Activated T-cell treated with anti-CD3 and anti-CD28 coated beads, Interleukin-2, amount 50 U/mL, for 4 hours (primary cell): ENCODE results near the gene SUN1. TPM values are rescaled to one million over a fixed set of nuclear protein-coding genes. Genes with fewer than 3 reads are reported as not detected.
"Not testable (repeated sequence)": the region's sequence is repeated elsewhere in the genome, so short reads cannot be mapped to it uniquely, and the experiment has no call there.

ENCODE experiments used
- ATAC-seq, 2 donors: fragments of 200-7000 bp; cut with Tn5 transposase; one replicate each; pipeline ENCODE4 v1.10.0; 2021
- DNase-seq: peaks from one replicate; pipeline ENCODE4 v3.0.0-alpha.2; 2020
- H3K27me3 Mint-ChIP-seq: one replicate; pipeline ENCODE4 v1.8.0; 2021; ENCODE audit warnings: low read depth, mixed read lengths
- H3K36me3 Mint-ChIP-seq: one replicate; pipeline ENCODE4 v1.8.0; 2022; ENCODE audit warnings: mixed read lengths; ENCODE audit not compliant: insufficient read depth
- H3K4me1 Mint-ChIP-seq: one replicate; pipeline ENCODE4 v1.8.0; 2021; ENCODE audit warnings: low read depth, mixed read lengths
- H3K4me3 Mint-ChIP-seq: one replicate; pipeline ENCODE4 v1.8.0; 2021; ENCODE audit warnings: mild to moderate bottlenecking, moderate library complexity, mixed read lengths
- H3K9me3 Mint-ChIP-seq: one replicate; pipeline ENCODE4 v1.8.0; 2021; ENCODE audit warnings: mixed read lengths
- total RNA-seq, 3 donors: library from RNA; stranded (reverse); gene quantifications; one replicate each; pipeline ENCODE4 v1.2.1, GENCODE V29; 2021

The SUN1 gene
- total RNA-seq, 3 donors from 2014 or later = 61.5 to 69.1 (median 63.0) TPM

DNA sequence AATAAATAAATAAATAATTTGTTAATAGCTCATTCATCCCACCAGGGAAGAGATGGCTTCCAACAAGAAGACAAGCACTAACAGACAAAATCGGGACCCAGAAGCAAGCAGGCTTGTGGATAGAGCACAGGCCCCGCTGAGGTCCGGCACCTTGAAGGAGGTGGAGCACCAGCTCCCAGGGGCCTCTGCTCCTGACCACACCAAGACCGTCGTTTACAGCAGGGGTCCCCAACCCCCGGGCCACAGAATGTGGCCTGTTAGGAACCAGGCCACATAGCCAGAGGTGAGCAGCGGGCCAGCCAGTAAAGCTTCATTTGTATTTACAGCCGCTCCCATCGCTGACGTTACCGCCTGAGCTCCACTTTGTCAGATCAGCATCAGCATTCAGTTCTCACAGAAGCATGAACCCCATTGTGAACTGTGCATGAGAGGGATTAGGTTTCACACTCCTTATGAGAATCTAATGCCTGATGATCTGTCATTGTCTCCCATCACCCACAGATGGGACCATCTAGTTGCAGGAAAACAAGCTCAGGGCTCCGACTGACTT is 33.3 kb upstream of the SUN1 start:
- no peaks in the 10 kb centered on the region for H3K4me1 Mint-ChIP-seq
- ATAC-seq (no peak), DNase-seq (no peak)
- H3K4me3 Mint-ChIP-seq = no peak overlapping the region
- H3K27me3 Mint-ChIP-seq = no peaks in the 10 kb centered on the region
- no peaks in the 10 kb centered on the region for H3K36me3 Mint-ChIP-seq
- H3K9me3 Mint-ChIP-seq = no peaks in the 10 kb centered on the region

- Mint-ChIP-seq H3K36me3 (no peaks in the 10 kb centered on the region), H3K9me3 (no peaks in the 10 kb centered on the region), H3K4me1 (no peaks in the 10 kb centered on the region), H3K4me3 (no peak overlapping the region), H3K27me3 (no peaks in the 10 kb centered on the region)
- DNase-seq (no peak), ATAC-seq (no peak)
Measured at GRCh38 chr7:800692-801091, 31.6 kb upstream of the SUN1 start.

- H3K4me3 Mint-ChIP-seq, H3K9me3 Mint-ChIP-seq: not testable (repeated sequence)
Measured at GRCh38 chr7:801351-801750, 30.9 kb upstream of the SUN1 start.

DNA sequence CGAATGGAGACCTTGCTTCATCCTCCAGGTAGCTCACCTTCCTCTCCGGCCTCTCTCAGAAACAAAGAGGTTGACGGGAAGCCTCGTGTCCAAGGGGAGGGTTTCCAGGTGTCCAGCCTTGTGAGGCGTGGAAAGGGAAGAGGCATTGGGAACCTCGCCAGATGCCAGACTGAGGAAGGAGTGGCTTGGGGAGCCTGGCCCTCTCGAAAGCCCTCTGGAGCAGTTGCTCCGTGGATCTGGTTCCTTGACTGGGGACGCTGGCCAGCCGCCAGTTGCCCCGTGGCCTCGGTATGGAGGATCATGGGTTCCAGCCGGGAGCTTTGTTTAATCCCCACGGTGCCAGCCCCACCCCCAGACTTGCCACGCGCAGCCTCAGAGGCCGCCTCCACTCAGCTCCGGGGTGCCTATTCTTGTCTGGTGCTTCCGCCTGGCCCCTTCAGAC is 30.3 kb upstream of the SUN1 start:
- H3K36me3 Mint-ChIP-seq = no peaks in the 10 kb centered on the region
- DNase-seq (no peak), ATAC-seq (no peak)
- no peak overlapping the region for H3K4me3 Mint-ChIP-seq
- no peaks in the 10 kb centered on the region for H3K27me3 Mint-ChIP-seq
- no peaks in the 10 kb centered on the region for H3K4me1 Mint-ChIP-seq
- no peaks in the 10 kb centered on the region for H3K9me3 Mint-ChIP-seq

More at GRCh38 chr7:801351-801750, 30.9 kb upstream of the SUN1 start:
- not testable (repeated sequence) for DNase-seq, ATAC-seq, H3K4me1 Mint-ChIP-seq, H3K36me3 Mint-ChIP-seq, H3K27me3 Mint-ChIP-seq

DNA sequence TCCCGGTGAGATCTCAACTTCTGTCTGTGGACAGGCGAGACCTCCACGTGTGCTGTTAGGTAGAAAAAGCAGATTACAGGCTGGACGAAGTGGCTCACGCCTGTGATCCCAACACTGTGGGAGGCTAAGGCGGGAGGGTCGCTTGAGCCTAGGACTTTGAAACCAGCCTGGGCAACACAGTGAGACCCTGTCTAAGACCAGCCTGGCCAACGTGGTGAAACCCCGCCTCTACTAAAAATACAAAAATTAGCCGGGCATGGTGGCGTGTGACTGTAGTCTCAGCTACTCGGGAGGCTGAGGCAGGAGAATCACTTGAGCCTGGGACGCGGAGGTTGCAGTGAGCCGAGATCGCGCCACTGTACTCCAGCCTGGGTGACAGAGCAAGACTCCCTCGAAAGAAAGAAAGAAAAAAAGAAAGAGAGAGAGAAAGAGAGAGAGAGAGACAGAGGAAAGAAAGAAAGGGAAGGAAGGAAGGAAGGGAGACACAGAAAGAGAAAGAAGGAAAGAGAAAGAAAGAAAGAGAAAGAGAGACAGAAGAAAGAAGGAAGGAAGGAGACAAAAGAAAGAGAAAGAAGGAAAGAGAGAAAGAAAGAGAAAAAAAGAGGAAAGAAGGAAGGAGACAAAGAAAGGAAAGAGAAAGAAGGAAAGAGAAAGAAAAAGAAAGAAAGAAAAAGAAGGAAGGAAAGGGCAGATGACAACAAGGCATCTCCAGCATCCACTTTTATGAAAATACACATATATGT is 29.6 kb upstream of the SUN1 start:
- no peak overlapping the region for H3K4me3 Mint-ChIP-seq
- H3K9me3 Mint-ChIP-seq = no peaks in the 10 kb centered on the region
- no peak for DNase-seq
- H3K4me1 Mint-ChIP-seq = no peaks in the 10 kb centered on the region
- no peak for ATAC-seq
- H3K27me3 Mint-ChIP-seq = no peaks in the 10 kb centered on the region
- H3K36me3 Mint-ChIP-seq = no peaks in the 10 kb centered on the region

- Mint-ChIP-seq H3K4me3 (no peak overlapping the region), H3K27me3 (no peaks in the 10 kb centered on the region), H3K36me3 (no peaks in the 10 kb centered on the region), H3K4me1 (no peaks in the 10 kb centered on the region), H3K9me3 (no peaks in the 10 kb centered on the region)
- DNase-seq (no peak), ATAC-seq (no peak)
Measured at GRCh38 chr7:803243-803635, 29.0 kb upstream of the SUN1 start.

- not testable (repeated sequence) for H3K4me3 Mint-ChIP-seq, H3K36me3 Mint-ChIP-seq, H3K4me1 Mint-ChIP-seq, ATAC-seq, H3K9me3 Mint-ChIP-seq, H3K27me3 Mint-ChIP-seq, DNase-seq
Measured at GRCh38 chr7:803796-804195, 28.5 kb upstream of the SUN1 start.

DNA sequence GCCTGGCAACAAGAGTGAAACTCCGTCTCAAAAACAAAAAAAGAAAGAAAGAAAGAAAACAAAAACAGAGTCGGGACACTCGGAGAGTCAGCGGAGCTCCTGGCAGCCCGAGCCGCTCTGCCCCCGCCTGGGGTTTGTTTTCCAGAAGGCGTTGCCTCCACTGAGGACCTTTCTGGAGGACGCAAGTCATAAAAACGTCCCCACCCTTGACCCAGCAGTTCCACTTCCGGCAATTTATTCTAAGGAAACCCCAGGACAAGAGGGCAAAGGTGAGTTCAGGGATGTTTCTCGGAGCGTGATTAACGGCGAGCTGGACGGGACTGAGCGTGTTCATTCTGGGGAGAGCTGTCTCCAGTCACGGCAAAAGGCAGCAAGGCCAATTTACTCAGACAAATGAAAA is 27.0 kb upstream of the SUN1 start:
- Mint-ChIP-seq H3K4me1 (no peaks in the 10 kb centered on the region), H3K9me3 (no peaks in the 10 kb centered on the region), H3K36me3 (no peaks in the 10 kb centered on the region), H3K4me3 (no peak overlapping the region), H3K27me3 (no peaks in the 10 kb centered on the region)
- DNase-seq (no peak), ATAC-seq (no peak)

DNA sequence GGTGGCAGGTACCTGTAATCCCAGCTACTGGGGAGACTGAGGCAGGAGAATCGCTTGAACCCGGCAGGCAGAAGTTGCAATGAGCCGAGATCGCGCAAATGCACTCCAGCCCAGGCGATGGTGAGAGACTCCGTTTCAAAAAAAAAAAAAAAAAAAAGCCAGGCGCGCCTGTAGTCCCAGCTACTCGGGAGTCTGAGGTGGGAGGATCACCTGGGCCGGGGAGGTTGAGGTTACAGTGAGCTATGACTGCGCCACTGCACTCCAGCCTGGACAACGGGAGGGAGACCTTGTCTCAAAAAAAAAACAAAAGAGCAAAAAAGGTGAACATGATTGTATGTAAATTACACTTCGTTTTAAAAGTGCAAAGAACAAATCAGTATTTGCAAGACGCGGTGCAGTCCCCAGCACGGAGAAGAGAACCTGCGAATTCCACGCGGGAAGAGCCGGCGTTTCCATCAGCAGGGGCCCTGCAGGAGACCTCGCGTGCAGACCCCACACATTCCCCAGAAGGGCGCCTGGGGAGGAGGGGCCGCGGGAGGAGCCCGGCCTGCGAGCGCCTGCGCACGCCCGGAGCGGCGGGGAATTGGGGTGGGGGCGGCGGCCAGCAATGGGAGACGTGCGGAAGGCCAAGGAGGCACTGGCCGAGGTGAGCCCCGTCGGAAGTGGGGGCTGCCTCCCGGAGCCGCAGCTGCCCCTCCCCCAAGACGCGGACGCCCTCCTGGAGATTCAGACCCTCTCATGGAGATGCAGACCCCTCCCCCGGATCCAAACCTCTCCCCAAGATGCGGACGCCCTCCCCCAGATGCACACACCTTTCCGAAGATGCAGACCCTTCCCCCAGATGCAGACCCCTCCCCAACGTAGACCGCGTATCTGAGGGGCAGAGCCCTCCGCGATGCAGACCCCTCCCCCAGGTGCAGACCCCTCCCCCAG is 16.7 kb upstream of the SUN1 start:
- DNase-seq (no peak), ATAC-seq (no peak)
- peaks cover 7% of the 10 kb centered on the region for H3K36me3 Mint-ChIP-seq
- H3K4me1 Mint-ChIP-seq = peaks cover 53% of the 10 kb centered on the region
- H3K9me3 Mint-ChIP-seq = no peaks in the 10 kb centered on the region
- H3K27me3 Mint-ChIP-seq = no peaks in the 10 kb centered on the region
- peak overlapping the region; percentile 77 for H3K4me3 Mint-ChIP-seq

GRCh38 chr7:816300-816750 is 16.0 kb upstream of the SUN1 start:
- Mint-ChIP-seq H3K4me1 (peaks cover 60% of the 10 kb centered on the region), H3K9me3 (no peaks in the 10 kb centered on the region), H3K4me3 (peak overlapping the region; percentile 57), H3K27me3 (no peaks in the 10 kb centered on the region), H3K36me3 (peaks cover 10% of the 10 kb centered on the region)
- peak; percentile 97 for ATAC-seq
- peak; percentile 96 for DNase-seq

DNA sequence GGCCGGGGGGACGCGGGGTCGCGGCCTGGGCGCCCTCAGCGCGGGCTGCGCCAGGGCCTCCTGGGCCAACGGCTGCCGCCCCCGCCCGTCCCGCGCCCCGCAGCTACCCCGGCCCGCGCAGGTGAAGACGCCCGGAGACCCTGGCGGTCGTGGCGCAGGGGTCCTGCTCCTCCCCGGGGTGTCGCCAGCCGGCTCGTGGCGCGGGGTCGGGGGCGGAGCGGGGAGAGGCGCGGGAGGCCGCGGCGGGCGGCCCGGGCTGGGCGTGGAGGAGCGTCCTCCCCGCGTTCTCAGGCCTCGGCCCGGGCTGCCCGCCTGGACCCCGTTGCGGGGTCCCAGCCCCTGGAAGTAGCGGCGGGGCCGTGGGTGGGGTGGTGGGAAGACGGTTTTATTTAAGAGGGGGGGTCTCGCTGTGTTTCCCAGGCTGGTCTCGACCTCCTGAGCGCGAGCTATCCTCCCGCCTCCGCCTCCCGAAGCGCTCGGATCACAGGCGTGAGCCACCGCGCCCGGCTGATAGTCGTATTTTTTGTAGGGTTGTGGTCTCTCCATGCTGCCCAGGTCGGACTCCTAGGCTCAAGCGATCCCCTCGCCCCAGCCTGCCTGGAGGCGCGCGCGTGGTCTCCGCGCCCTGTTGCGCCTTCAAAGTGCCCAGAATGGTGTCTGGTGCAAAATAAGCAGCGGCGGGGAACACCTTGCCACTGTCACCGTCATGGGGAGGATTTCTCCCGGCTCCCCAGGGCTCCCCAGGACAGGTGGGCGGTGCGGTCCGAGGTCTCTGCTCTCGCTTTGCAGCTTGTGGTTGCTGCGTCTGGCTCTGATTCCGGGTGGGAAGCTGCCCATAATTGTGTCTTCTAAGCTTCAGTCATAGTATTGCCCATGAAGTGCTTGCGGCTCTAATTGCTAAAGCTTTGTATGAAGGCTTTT is 15.3 kb upstream of the SUN1 start:
- ATAC-seq = peak; percentile 25 to 33
- peak; percentile 23 for DNase-seq

GRCh38 chr7:818031-818699 is 14.1 kb upstream of the SUN1 start:
- DNase-seq (no peak), ATAC-seq (no peak)
- no peaks in the 10 kb centered on the region for H3K9me3 Mint-ChIP-seq
- peaks cover 11% of the 10 kb centered on the region for H3K36me3 Mint-ChIP-seq
- H3K27me3 Mint-ChIP-seq = no peaks in the 10 kb centered on the region
- H3K4me3 Mint-ChIP-seq = peak overlapping the region; percentile 95
- peaks cover 59% of the 10 kb centered on the region for H3K4me1 Mint-ChIP-seq

More for the DNA sequence above, 15.3 kb upstream of the SUN1 start:
- peak overlapping the region; percentile 95 for H3K4me3 Mint-ChIP-seq
- H3K27me3 Mint-ChIP-seq = no peaks in the 10 kb centered on the region
- peaks cover 63% of the 10 kb centered on the region for H3K4me1 Mint-ChIP-seq
- H3K36me3 Mint-ChIP-seq = peaks cover 10% of the 10 kb centered on the region
- H3K9me3 Mint-ChIP-seq = no peaks in the 10 kb centered on the region

GRCh38 chr7:820341-820740 is 11.9 kb upstream of the SUN1 start:
- no peaks in the 10 kb centered on the region for H3K27me3 Mint-ChIP-seq
- peaks cover 61% of the 10 kb centered on the region for H3K4me1 Mint-ChIP-seq
- ATAC-seq (no peak), DNase-seq (no peak)
- peak overlapping the region; percentile 2 for H3K4me3 Mint-ChIP-seq
- no peaks in the 10 kb centered on the region for H3K9me3 Mint-ChIP-seq
- H3K36me3 Mint-ChIP-seq = peaks cover 16% of the 10 kb centered on the region
